GM18870 (cell line): ENCODE measurements around the gene HSPE1.
"Not testable (repeated sequence)": the region's sequence is repeated elsewhere in the genome, so short reads cannot be mapped to it uniquely, and the experiment has no call there.

Experiments used
- ATAC-seq: cut with Tn5 transposase; IDR thresholded peaks from one replicate; pipeline ENCODE4 v1.9.1; 2021; ENCODE audit warnings: moderate library complexity; ENCODE audit not compliant: unreplicated experiment

HSPE1 gene

DNA sequence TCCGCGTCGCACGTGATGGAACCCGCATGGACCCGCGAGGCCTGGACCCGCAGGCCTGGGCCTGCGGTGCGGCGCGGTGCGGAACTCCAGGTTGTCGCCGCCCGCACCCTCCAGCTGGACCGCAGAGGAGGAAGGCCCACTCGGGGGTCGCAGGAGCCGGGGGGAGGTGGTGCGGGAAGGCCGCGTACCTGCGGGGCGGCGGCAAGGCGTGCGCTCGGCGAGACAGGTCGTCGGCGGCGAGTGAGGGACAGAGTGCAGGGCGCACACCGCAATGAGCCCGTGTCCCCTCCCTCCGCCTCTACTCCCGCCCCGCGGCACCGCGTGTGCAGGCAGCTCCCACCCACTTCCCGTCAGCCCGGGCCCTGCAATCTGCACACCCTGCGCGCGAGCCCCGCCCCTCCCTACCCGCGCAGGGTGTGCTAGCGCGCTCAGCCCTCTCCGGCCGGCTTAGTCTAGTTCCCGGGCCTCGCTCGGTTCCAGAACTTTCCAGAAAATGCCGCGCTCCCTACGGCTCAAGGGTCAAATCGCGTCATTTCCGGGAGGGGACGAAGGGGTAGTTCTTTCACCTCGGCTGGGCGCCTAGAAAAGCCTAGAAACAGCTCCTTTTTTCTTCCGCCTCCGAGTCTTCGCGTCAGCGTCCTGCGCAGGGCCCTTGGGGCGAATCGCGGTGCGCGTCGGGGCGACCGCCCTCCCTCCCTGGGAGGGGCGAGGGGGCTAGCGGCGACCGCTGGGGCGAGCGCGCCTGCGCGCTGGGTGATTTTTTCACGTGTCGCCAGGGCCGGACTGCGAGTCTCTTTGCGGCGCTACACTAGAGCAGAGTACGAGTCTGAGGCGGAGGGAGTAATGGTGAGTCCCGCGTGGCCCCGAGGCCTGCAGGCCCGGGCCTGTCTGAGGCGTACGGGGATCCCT lies at the start of gene HSPE1, which contains the start of gene HSPD1:
Gene HSPE1, plus strand, starts transcription at position 786 of the 909 bp plus-strand sequence. Its CDS starts 58 bp downstream, at position 844.
Gene HSPD1, minus strand, starts transcription at position 247 of the 909 bp plus-strand sequence. CDS start 992 bp downstream, outside the sequence.
- peak; percentile 89 for ATAC-seq

DNA sequence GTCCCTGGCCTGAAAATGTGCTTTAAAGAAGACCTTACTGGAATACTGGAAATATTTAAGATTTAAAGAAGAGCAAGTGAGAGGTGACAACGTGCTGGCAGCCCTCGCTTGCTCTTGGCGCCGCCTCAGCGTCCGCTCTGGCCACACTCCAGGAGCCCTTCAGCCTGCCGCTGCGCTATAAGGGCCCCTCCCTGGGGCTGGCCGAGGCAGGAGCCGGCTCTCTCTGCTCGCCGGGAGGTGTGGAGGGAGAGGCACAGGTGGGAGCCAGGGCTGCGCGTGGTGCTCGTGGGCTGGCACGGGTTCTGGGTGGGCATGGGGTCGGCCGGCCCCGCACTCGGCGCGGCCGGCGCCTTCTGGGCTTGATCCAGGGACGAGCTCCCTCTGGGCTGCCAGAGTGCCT lies 49.7 kb upstream of the HSPE1 start:
- no peak for ATAC-seq

DNA sequence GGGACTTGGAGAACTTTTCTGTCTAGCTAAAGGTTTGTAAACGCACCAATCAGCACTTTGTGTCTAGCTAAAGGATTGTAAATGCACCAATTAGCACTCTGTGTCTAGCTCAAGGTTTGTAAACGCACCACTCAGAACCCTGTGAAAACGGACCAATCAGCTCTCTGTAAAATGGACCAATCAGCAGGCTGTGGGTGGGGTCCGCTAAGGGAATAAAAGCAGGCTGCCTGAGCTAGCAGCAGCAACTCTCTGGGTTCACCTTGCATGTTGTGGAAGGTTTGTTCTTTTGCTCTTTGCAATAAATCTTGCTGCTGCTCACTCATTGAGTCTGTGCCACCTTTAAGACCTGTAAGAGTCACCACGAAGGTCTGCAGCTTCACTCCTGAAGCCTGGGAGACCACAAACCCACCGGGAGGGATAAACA lies 49.2 kb upstream of the HSPE1 start:
- ATAC-seq, result not testable (repeated sequence)

DNA sequence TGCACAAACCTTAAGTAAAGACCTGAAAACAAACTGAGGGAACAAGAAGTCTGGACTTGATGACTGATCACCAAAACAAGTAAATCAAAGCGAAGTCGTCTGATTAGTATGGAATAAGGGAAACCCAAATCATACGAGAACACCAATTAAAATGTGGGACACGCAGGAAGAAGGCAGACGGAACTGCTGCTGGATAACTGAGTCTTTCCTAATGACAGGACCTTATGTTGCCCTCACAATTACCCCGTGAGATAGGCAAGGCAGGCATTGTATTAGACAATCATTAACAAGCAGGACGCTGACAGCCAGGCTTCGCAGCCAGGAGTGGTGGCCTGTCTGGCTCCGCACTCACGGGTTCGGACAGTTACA lies 47.4 kb upstream of the HSPE1 start:
- no peak for ATAC-seq

DNA sequence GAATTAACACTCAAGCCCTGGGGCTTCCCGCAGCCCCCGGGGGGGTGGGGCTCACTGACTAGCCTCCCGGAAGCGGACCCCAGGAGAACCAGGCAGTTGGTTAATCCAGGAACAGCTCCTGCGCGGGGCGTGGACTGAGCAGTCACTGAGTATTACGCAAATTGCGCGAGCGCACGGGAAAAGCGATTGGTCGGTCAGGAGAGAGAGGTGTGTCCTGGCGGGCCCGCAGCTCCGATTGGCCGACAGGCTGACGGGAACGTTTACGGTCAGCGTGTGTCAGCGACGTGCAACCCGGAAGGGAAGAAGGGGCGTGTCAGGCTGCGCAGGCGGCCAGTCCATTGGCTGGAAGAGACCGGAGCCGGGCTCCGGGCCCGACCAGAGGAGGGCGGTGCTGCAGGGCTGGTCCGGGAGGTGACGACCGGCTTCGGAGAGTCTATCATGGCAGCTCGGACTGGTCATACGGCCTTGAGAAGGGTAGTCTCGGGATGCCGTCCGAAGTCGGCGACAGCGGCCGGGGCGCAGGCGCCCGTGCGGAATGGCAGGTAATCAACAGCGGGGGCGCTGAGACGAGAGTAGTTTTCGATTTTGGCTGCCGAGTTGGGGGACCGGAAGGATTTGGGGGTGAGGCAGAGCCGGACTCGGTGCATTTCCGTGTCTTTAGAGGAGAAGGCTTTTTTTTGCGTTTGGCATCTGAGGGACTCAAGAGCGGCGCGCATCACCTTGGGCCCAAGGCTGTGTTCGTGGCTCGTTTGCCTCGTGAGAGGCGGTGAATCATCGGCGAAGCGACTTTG lies 46.9 kb upstream of the HSPE1 start, which contains the start of gene COQ10B:
Gene COQ10B, plus strand, starts transcription at position 430 of the 791 bp plus-strand sequence. Its CDS starts 9 bp downstream, at position 439.
- ATAC-seq, result peak; percentile 97

DNA sequence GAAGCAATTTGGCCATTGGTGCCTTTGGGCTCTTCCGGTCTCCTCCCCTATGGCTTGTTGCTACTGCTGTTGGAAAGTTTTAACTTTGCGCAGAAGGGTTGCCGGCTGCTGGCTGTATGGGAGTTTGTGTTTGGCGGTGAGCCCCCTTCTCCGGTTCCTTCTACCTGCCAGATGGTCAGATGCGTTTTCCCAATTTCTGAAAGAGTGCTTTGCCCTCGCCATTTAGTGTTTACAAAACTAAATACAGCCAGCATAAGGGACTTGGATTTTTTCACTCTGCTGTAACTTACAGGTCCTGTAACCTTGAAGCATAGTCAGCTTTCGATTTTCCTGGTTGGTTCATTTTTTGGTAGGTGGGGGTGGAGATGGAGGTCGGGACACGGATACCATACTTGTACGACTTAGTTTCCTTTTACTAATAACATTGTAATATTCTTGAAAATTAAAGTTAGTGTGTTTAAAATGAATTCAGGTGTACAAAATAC lies 46.2 kb upstream of the HSPE1 start:
- ATAC-seq, result peak; percentile 18

DNA sequence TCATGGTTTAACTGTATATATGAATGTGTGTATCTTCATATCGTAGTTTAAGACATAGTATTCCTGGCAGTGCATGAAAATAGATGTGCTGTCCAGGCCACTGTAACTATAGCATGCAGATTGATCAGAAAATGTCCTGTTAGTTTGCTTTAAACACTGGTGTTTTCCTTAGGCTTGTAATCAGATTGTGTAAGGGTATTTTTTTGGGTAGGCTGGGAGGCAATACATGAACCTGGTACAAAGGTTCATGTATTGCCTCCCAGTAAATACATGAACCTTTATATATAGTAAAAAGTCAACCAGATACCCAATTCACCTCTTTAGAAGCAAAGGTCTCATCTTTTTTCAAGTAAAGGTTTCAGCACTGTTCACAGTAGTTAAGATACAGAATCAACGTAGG lies 45.3 kb upstream of the HSPE1 start:
- ATAC-seq, result no peak

DNA sequence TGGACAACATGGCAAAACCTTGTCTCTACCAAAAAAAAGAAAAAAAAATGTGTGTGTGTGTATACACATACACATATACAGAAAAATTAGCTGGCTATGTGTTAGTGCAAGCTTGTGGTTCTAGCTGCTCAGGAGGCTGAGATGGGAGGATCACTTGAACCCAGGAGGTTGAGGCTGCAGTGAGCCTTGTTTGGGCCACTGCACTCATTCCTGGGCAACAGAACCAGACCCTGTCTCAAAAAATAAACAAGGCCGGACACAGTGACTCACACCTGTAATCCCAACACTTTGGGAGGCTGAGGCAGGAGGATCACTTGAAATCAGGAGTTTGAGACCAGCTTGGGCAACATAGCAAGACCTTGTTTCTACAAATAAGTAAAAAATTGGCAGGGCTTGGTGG lies 44.8 kb upstream of the HSPE1 start:
- no peak for ATAC-seq

DNA sequence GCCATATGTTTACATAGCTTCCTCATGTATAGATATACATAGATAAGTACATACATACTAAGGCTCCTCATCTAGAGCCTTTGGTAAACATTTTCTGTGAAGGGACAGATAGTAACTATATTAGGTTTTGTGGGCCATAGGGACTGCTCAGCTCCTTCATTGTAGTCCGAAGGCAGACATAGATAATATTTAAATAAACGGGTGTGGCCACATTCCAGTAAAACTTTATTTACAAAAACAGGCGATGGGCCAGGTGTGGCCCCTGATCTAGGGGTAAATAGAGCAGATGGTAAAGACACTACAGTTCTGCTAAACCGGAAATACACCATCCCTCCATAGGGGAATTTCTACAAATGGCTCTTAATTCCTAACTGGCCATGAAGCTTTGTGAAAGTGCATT lies 39.5 kb upstream of the HSPE1 start:
- no peak for ATAC-seq

DNA sequence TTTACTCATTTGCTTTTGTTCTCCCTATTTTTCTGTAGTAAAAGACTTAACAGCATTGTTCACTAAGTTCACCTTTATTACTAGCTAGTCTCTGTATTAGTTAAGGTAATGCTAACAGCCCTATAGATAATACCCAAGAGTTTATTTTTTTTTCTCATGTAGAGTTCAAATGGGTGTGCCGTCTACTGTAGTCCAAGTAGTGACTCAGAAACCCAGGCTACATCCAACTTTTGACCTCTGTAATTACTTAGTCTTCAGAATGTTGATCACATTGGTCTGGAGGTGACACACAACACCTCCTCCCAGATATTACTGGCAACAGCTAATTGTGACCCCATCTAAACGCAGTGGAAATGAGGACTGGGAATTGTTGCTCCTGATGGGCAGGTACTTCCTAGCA lies 39.1 kb upstream of the HSPE1 start:
- no peak for ATAC-seq

DNA sequence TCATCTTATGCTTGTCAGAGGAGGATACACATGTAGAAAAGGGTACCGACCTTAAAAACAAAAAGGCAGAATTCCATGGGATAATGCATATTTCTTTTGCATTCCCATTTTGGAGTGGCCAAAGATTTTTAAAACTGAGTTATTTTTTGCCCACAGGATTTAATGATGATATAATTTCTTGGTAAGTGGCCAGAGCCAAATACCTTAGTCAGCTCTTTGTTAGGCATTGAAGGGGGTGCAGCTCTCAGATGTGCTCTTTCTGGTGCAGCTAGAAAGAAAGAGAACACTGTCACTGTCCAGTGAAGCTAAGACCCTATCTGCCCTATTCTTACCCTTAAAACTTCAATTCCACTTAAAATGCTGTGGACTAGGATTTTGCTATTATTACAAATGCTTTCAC lies 36.0 kb upstream of the HSPE1 start:
- no peak for ATAC-seq

DNA sequence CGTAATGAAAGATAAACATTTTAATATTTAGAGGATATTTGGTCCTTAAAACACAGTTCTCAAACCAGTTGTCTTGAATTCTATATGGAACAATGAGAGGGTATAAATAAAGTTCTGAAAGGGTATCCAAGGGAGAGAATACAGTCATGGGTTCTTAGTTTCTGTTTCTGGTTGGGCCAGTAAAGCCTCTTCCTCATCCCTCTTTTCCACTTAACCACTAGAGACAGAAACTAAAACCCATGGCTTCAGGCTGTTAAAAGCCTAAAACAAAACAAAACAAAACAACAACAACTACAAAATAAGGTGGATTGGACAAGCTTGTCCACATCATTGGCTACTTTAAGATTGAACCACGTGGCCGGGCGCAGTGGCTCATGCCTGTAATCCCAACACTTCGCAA lies 28.0 kb upstream of the HSPE1 start:
- ATAC-seq, result no peak

DNA sequence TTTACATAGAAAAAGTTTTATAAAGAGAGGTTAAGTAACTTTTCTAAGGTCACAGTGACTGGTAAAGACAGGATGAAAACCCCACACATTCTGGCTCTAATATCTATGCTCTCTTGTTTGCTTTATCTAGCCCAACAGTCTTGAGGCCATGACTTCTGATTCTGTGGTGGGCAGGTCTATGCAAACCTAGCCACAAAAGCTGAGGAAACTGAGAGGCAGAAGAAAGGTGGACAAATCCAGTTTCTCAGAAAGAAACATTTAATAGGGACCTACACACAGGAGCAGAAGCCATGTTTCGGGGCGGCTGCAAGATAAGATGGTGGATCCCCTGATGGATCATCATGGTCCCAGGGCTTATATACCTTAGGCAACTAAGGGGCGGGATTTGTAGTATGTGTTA lies 22.4 kb upstream of the HSPE1 start:
- no peak for ATAC-seq

DNA sequence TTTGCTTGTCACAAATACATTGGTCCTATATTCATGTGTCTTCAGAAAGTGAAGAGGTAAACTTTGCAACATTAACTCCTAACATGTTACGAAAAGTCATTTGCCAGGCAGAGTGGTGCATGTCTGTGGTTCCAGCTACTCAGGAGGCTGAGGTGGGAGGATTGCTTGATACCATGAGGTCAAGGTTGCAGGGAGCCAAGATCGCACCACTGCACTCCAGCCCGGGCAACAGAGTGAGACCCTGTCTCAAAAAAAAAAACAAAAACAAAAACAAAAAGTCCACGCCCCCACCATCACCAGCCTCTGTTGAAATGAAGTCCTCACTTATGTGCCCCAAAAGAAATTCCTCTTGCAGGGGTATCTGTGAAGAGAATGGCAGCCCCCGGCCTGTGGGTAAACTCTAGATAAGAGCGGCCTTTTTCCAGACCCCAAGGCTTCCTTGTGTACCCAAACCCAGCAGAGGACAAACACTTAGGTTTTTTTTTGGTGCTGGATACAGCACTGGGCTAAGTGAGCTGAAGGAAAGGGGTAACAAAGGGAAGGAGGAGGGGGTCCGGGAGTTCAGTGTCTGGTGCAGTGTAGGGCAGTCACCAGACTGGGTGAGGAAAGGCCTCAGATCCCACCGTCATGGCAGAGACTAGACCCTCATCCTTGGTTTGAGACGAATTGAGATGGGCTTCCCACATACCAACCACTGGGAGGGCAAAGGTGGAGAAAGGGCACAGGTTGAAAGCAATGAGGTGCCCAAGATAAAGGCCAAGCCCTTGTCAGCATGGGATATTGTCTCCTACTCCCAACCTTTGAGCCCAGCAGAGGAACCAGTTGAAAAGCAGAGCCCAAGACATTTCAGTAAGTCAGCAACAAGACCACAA lies 19.8 kb upstream of the HSPE1 start:
- no peak for ATAC-seq

DNA sequence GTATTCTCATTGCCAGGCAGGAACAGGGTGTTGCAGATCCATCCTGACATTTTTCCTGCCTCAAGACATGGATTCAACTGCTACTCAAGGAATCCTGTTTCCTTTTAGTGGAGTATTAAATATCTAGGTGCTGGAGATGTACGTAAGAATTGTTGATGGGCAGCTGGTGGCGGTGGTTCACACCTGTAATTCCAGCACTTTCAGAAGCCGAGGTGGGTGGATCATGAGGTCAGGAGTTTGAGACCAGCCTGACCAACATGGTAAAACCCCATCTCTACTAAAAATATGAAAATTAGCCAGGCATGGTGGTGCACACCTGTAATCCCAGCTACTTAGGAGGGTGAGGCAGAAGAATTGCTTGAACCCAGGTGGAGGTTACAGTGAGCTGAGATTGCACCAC lies 15.9 kb upstream of the HSPE1 start:
- not testable (repeated sequence) for ATAC-seq

DNA sequence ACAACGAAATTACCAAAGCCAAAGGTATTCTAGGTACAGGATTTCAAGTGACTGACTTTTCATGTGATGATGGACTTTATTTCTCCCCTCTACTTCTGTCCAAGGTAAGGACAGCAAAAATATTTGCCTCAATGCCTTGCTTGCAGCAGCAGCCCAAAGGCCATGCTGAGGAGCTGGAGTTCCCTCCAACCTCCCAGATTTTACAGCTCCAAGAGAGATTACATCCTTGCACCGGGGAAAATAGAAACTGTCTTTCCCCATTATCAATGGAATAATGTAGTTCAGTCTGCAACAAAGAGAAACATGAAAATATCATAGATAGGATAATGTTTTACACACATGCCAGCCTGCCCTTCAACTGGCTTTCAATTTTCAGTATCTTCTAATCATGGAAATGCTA lies 14.0 kb upstream of the HSPE1 start:
- ATAC-seq, result no peak

DNA sequence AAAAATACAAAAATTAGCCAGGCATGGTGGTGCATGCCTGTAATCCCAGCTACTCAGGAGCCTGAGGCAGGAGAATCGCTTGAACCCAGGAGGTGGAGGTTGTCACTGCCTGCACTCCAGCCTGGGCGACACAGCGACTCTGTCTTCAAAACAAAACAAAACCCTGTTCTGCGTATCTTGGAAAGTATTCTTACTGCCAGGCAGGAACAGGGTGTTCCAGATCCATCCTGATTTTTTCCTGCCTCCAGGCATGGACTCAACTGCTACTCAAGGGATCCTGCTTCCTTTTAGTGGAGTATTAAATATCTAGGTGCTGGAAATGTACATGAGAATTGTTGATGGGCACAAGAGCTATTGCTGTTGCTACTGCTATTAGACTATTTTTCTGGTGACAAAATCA lies 12.8 kb upstream of the HSPE1 start:
- no peak for ATAC-seq

DNA sequence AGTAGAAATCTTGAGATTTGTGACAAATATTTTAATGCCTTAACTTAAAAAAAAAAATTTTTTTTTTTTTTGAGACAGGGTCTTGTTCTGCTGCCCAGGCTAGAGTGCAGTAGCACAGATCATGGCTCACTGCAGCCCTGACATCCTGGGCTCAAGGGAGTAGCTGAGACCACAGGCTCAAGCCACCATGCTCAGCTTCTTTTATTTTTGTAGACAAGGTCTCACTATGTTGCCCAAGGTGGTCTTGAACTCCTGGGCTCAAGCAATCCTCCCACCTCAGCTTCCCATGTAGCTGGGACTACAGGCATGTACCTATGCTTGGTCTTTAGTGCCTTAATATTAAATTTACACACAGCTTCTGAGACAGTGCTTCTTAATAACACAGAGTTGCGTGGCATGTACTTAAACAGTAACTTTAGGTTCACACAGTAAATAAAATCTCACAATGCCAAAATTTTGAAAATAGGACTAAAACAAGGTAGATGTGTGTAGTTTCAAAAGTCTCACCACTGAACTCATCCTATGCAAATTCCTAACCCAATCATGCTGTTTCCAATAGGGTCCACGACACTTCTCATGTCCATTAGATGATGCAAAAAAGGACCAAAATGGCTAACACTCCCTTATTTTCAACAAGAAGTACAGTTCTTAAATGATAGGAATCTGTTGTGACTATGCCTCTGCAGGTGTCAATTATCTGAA lies 4.6 kb upstream of the HSPE1 start:
- ATAC-seq, result no peak

DNA sequence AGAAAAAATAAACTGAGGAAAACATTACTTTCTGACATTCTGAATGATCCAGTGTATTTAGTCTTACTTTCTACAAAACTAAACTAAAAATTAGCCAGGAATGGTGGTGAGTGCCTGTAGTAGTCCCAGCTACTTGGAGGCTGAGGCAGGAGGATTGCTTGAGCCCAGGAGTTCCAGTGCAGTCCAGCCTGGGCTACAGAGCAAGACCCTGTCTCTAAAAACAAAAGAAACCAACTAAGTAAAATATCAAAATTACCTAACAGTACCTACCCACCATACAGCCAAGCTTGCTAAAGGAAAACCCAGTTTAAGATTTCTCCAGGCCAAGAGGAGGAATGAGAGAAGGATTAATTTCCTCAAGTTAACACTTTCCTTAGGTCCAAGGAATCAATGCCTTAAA lies 3.5 kb upstream of the HSPE1 start:
- no peak for ATAC-seq

DNA sequence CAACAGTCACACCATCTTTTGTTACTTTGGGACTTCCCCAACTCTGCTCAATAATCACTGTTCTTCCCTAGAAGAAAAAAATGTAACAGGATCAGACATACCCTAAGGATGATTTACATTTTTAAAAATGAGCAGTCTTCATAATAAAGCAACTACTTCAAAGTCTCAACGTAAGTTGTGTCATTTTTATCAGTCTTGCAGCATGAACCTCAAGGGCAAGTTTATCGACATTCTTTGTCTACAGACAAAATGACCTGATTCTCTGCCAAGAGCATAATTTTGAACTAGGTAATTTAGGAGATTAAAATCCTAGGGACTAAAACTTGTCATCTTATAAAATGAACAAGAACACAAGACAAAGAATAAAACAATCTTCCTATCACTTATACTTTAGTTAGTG lies 2.9 kb upstream of the HSPE1 start:
- no peak for ATAC-seq
